ENCODE results near the gene FOXS1.

Gene FOXS1

DNA sequence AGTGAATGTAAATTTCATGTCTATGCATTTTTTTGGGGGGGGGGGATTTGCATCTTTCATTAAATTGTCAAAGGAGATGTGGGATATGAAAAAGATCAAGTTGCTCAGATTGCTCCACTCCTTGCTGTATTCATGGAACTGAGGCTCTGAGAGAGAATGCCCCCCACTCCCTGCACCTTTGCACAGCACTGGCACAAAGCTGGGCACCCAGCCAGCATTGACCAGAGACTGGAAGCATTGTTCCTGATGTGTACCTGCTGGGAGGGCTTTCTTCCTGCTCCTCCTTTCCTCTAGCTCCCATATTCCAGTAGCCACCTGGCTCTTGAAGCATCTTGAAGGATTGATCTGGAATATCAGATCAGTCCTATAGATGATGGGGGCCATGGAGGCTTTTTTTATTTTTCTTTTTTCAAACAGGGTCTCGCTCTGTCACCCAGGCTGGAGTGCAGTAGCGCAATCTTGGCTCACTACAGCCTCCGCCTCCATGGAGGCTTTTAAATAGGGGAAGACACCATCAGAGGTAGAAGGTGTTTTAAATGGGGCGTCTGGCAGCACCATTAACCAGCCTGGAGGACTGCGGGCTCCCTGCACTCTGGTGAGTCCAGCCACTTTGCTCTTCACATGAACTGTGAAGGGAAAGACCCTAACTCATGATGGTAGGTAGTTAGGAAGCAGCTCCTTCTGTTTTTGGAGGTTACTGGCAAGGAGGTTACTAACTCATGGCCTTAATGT lies 14.0 kb upstream of the FOXS1 start:
- H3F3A ChIP-seq (ENCODE audit: control insufficient read depth, insufficient read depth) = no peaks in the 10 kb centered on the region
- H3K79me2 ChIP-seq (ENCODE audit: control insufficient read depth, low read length) = no peaks in the 10 kb centered on the region
- no peaks in the 10 kb centered on the region for H3K36me3 ChIP-seq (ENCODE audit: control insufficient read depth, low read length)
- H3K9me3 ChIP-seq (ENCODE audit: control insufficient read depth, insufficient read depth, low read length) = no peaks in the 10 kb centered on the region
- no peaks in the 10 kb centered on the region for H3K9me2 ChIP-seq (replicated peaks; ENCODE audit: control insufficient read depth, low read length)
- H4K20me1 ChIP-seq (ENCODE audit: control insufficient read depth, insufficient read depth, low read depth, low read length) = no peaks in the 10 kb centered on the region
- peaks cover 52% of the 10 kb centered on the region for H3K27me3 ChIP-seq (ENCODE audit: control insufficient read depth, low read length)
- no peak overlapping the region for H3K27ac ChIP-seq (ENCODE audit: low read depth, low read length)
- no peak overlapping the region for H3K4me3 ChIP-seq (ENCODE audit: low read length)
- TF ChIP-seq, protein P1, sequence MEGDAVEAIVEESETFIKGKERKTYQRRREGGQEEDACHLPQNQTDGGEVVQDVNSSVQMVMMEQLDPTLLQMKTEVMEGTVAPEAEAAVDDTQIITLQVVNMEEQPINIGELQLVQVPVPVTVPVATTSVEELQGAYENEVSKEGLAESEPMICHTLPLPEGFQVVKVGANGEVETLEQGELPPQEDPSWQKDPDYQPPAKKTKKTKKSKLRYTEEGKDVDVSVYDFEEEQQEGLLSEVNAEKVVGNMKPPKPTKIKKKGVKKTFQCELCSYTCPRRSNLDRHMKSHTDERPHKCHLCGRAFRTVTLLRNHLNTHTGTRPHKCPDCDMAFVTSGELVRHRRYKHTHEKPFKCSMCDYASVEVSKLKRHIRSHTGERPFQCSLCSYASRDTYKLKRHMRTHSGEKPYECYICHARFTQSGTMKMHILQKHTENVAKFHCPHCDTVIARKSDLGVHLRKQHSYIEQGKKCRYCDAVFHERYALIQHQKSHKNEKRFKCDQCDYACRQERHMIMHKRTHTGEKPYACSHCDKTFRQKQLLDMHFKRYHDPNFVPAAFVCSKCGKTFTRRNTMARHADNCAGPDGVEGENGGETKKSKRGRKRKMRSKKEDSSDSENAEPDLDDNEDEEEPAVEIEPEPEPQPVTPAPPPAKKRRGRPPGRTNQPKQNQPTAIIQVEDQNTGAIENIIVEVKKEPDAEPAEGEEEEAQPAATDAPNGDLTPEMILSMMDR (IDR thresholded peaks at IDR 0.05; ENCODE audit: low read depth, low read length, poor library complexity, severe bottlenecking) = no peak
- TF ChIP-seq EZH2phosphoT487 (IDR thresholded peaks at IDR 0.05; ENCODE audit: borderline replicate concordance, low read length) = no peak
- H3K4me2 ChIP-seq (ENCODE audit: low read length) = no peak overlapping the region
- H3K4me1 ChIP-seq (ENCODE audit: control insufficient read depth, low read length) = peaks cover 7% of the 10 kb centered on the region

DNA sequence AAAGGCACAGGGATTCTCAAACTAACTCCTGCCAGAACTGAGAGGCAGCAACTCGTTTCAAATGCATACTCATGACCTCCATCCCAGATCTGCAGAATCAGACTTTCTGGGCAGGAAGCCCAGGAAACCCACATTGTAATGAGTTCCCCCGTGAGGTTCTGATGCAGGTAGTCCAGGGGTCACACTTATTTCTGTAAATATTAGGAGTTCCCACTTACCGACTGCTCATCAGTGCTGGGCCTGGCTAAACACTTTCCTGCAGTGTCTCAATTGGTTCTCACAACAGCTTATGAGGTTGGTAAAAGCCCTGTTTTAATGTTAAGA lies 13.3 kb upstream of the FOXS1 start:
- H3K4me2 ChIP-seq (ENCODE audit: low read length) = no peak overlapping the region
- H3K4me1 ChIP-seq (ENCODE audit: control insufficient read depth, low read length) = peaks cover 7% of the 10 kb centered on the region
- no peaks in the 10 kb centered on the region for H3K36me3 ChIP-seq (ENCODE audit: control insufficient read depth, low read length)
- peaks cover 55% of the 10 kb centered on the region for H3K27me3 ChIP-seq (ENCODE audit: control insufficient read depth, low read length)
- H3F3A ChIP-seq (ENCODE audit: control insufficient read depth, insufficient read depth) = no peaks in the 10 kb centered on the region
- H3K4me3 ChIP-seq (ENCODE audit: low read length) = no peak overlapping the region
- H4K20me1 ChIP-seq (ENCODE audit: control insufficient read depth, insufficient read depth, low read depth, low read length) = no peaks in the 10 kb centered on the region
- no peak for TF ChIP-seq EZH2phosphoT487 (IDR thresholded peaks at IDR 0.05; ENCODE audit: borderline replicate concordance, low read length)
- TF ChIP-seq, protein P1 (IDR thresholded peaks at IDR 0.05; ENCODE audit: low read depth, low read length, poor library complexity, severe bottlenecking) = no peak
- H3K9me3 ChIP-seq (ENCODE audit: control insufficient read depth, insufficient read depth, low read length) = no peaks in the 10 kb centered on the region
- H3K79me2 ChIP-seq (ENCODE audit: control insufficient read depth, low read length) = no peaks in the 10 kb centered on the region
- H3K27ac ChIP-seq (ENCODE audit: low read depth, low read length) = no peak overlapping the region
- H3K9me2 ChIP-seq (replicated peaks; ENCODE audit: control insufficient read depth, low read length) = no peaks in the 10 kb centered on the region

DNA sequence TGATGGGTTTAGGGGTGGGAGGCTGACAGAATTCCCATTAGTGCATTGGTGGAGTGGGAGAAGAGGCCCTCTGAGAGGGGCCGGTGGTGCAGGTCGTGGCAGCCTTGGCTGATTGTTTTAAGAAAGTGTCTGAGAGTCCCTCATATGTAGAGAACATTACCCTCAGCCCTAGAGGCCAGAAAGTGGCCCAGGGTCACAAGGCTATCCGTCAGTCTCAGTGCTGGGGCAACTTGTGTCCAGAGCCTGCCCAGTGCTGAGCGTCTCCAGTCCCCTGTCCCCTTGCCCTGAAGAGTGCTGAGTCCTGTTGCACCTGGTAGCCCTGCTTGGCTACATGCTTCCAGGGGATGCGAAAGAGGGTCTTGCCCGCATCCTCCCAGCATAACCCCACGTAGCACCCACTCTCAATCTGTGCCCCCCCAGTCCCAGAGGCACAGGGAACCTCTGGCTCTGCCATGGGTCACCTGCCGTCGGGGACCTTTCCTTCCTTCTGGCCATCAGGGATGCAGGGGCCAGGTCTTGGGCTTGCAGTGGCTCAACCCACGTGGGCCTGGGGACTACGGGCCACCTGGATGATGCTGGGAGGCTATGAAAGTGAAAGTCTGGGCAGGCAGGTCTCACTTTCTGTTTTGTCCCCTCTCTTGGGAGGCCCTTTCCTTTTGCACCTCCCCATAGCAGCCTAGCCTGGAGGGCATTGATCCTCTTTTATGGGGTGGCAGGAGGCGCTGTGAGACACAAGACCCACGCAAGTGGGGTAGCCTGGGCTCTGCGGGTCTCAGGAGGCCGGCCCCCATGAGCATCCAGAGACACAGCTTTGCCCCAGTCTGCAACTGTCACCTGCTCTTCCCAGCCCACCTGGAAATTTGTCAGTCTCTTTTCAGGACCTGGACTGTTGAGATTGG lies 12.7 kb upstream of the FOXS1 start:
- H3K79me2 ChIP-seq (ENCODE audit: control insufficient read depth, low read length) = no peaks in the 10 kb centered on the region
- no peaks in the 10 kb centered on the region for H4K20me1 ChIP-seq (ENCODE audit: control insufficient read depth, insufficient read depth, low read depth, low read length)
- no peak overlapping the region for H3K4me3 ChIP-seq (ENCODE audit: low read length)
- H3K27ac ChIP-seq (ENCODE audit: low read depth, low read length) = no peak overlapping the region
- H3F3A ChIP-seq (ENCODE audit: control insufficient read depth, insufficient read depth) = no peaks in the 10 kb centered on the region
- H3K9me3 ChIP-seq (ENCODE audit: control insufficient read depth, insufficient read depth, low read length) = no peaks in the 10 kb centered on the region
- H3K27me3 ChIP-seq (ENCODE audit: control insufficient read depth, low read length) = peaks cover 55% of the 10 kb centered on the region
- no peaks in the 10 kb centered on the region for H3K36me3 ChIP-seq (ENCODE audit: control insufficient read depth, low read length)
- TF ChIP-seq, protein P1 (IDR thresholded peaks at IDR 0.05; ENCODE audit: low read depth, low read length, poor library complexity, severe bottlenecking) = no peak
- H3K4me2 ChIP-seq (ENCODE audit: low read length) = no peak overlapping the region
- no peaks in the 10 kb centered on the region for H3K9me2 ChIP-seq (replicated peaks; ENCODE audit: control insufficient read depth, low read length)
- peaks cover 7% of the 10 kb centered on the region for H3K4me1 ChIP-seq (ENCODE audit: control insufficient read depth, low read length)
